ENCODE data around the gene DAPK2. TPM values are rescaled to one million over a fixed set of nuclear protein-coding genes. Genes with fewer than 3 reads are reported as not detected.

Gene DAPK2
- total RNA-seq, 1 donor, result 23.5 TPM

GRCh38 chr15:64022571-64022970 lies 23.7 kb downstream of the DAPK2 start:
- Histone ChIP-seq H3K4me2 (ENCODE audit: insufficient read depth, low read length) (no peak overlapping the region), H3K9me3 (ENCODE audit: low read depth, low read length) (peaks cover 3% of the 10 kb centered on the region), H3K36me3 (ENCODE audit: insufficient read depth, low read length) (no peaks in the 10 kb centered on the region), H3K79me2 (ENCODE audit: insufficient read depth, low read length) (no peaks in the 10 kb centered on the region), H3K4me3 (ENCODE audit: insufficient read depth, low read length) (no peak overlapping the region), H4K20me1 (ENCODE audit: insufficient read depth, low read length) (no peaks in the 10 kb centered on the region), H3K27ac (ENCODE audit: low read depth, low read length) (no peak overlapping the region), H2AFZ (ENCODE audit: low read length) (no peak overlapping the region), H3K4me1 (ENCODE audit: insufficient read depth, low read length) (peaks cover 28% of the 10 kb centered on the region), H3K27me3 (ENCODE audit: insufficient read depth, low read length) (no peaks in the 10 kb centered on the region)
- DNase-seq (ENCODE audit: insufficient read length, low spot score, missing footprints), result no peak
- TF ChIP-seq CTCF (IDR thresholded peaks at IDR 0.05; ENCODE audit: extremely low read depth, low read depth, low read length), result no peak

- Histone ChIP-seq H3K4me1 (ENCODE audit: insufficient read depth, low read length) (peaks cover 33% of the 10 kb centered on the region), H3K27ac (ENCODE audit: low read depth, low read length) (no peak overlapping the region), H4K20me1 (ENCODE audit: insufficient read depth, low read length) (no peaks in the 10 kb centered on the region), H3K4me2 (ENCODE audit: insufficient read depth, low read length) (no peak overlapping the region), H3K27me3 (ENCODE audit: insufficient read depth, low read length) (no peaks in the 10 kb centered on the region), H3K36me3 (ENCODE audit: insufficient read depth, low read length) (no peaks in the 10 kb centered on the region), H3K79me2 (ENCODE audit: insufficient read depth, low read length) (no peaks in the 10 kb centered on the region), H2AFZ (ENCODE audit: low read length) (no peak overlapping the region), H3K9me3 (ENCODE audit: low read depth, low read length) (peaks cover 3% of the 10 kb centered on the region), H3K4me3 (ENCODE audit: insufficient read depth, low read length) (no peak overlapping the region)
- TF ChIP-seq CTCF (IDR thresholded peaks at IDR 0.05; ENCODE audit: extremely low read depth, low read depth, low read length), result no peak
- peak; percentile 30 for DNase-seq (ENCODE audit: insufficient read length, low spot score, missing footprints)
Observed at GRCh38 chr15:64019764-64020163, 26.5 kb downstream of the DAPK2 start.

DNA sequence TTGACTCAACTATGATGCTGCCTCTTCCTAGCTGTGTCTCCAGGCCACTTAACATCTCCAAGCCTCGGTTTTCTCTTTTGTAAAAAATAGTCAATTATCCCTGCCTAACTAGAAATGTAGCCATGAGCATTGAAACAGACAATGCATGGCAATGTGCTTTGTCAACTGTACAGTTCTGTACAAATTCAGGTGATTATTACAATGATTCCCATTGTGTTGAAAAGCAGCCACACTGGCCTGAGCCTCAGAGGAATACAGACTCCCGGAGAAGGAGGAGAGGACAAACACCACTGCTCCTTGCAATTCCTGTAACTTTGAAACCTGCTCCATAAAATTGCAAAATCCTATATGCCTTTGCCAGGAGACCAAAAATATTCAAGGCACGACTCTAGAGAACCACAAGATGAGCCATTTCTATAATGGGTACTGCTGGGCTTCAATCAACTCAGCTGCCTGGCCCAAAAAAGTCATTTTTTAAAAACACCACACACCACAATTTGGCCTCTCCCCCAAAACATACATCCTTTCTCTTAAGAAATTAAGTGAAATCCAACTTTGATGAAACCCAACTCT lies 28.6 kb downstream of the DAPK2 start:
- Histone ChIP-seq H2AFZ (ENCODE audit: low read length) (no peak overlapping the region), H3K36me3 (ENCODE audit: insufficient read depth, low read length) (no peaks in the 10 kb centered on the region), H3K4me3 (ENCODE audit: insufficient read depth, low read length) (no peak overlapping the region), H3K9me3 (ENCODE audit: low read depth, low read length) (peaks cover 3% of the 10 kb centered on the region), H4K20me1 (ENCODE audit: insufficient read depth, low read length) (no peaks in the 10 kb centered on the region), H3K27me3 (ENCODE audit: insufficient read depth, low read length) (no peaks in the 10 kb centered on the region), H3K79me2 (ENCODE audit: insufficient read depth, low read length) (no peaks in the 10 kb centered on the region), H3K4me1 (ENCODE audit: insufficient read depth, low read length) (peaks cover 33% of the 10 kb centered on the region), H3K4me2 (ENCODE audit: insufficient read depth, low read length) (peak overlapping the region; percentile 32), H3K27ac (ENCODE audit: low read depth, low read length) (peak overlapping the region; percentile 29)
- DNase-seq (ENCODE audit: insufficient read length, low spot score, missing footprints), result peak; percentile 75
- no peak for TF ChIP-seq CTCF (IDR thresholded peaks at IDR 0.05; ENCODE audit: extremely low read depth, low read depth, low read length)

DNA sequence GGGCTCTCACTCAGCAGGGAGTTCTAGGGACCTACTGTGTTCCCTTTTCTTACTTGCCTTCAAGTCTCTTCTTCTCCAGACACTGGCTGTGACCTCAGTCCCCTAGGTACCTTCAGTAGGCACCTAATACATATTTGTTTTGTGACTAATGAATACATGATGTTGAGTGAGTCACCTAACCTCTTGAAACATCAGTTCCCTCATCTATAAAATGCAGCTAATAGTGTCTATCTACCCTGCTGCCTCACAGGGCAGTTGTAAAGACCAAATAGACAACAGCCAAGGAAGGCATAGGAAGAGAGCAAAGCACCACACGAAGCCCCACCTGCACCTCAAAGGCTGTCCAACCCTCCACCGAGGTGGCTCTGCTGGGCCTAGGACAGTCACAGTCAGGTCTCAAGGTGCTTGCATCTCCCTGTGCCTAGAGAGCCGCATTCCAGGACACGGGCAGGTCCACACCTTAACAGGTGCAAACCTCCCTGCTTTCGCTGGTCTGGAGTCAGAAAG lies 29.1 kb downstream of the DAPK2 start:
- Histone ChIP-seq H3K79me2 (ENCODE audit: insufficient read depth, low read length) (no peaks in the 10 kb centered on the region), H3K27ac (ENCODE audit: low read depth, low read length) (peak overlapping the region; percentile 29), H3K4me1 (ENCODE audit: insufficient read depth, low read length) (peaks cover 34% of the 10 kb centered on the region), H3K4me3 (ENCODE audit: insufficient read depth, low read length) (no peak overlapping the region), H4K20me1 (ENCODE audit: insufficient read depth, low read length) (no peaks in the 10 kb centered on the region), H3K27me3 (ENCODE audit: insufficient read depth, low read length) (no peaks in the 10 kb centered on the region), H3K36me3 (ENCODE audit: insufficient read depth, low read length) (no peaks in the 10 kb centered on the region), H3K9me3 (ENCODE audit: low read depth, low read length) (peaks cover 3% of the 10 kb centered on the region), H3K4me2 (ENCODE audit: insufficient read depth, low read length) (peak overlapping the region; percentile 32), H2AFZ (ENCODE audit: low read length) (no peak overlapping the region)
- TF ChIP-seq CTCF (IDR thresholded peaks at IDR 0.05; ENCODE audit: extremely low read depth, low read depth, low read length), result no peak
- DNase-seq (ENCODE audit: insufficient read length, low spot score, missing footprints), result peak; percentile 65
